T-helper 1 cell treated with Interleukin-12 subunit alpha and Interleukin-12 subunit beta and Interleukin-4 antibody, amounts not matched to agents 30 ng/mL and 1 ng/mL, for 36 hours (primary cell): ENCODE measurements around the gene ANKRD44. TPM values are rescaled to one million over a fixed set of nuclear protein-coding genes. Genes with fewer than 3 reads are reported as not detected.

Experiments
- intact Hi-C: fragments of 100-400 bp; cut with micrococcal nuclease; formaldehyde crosslinking; loops from one replicate; pipeline ENCODE4 v1.15.1; 2024
- total RNA-seq: library from RNA; stranded (reverse); gene quantifications from 2 replicates; pipeline ENCODE4 v1.2.3, GENCODE V29; 2022

Gene ANKRD44
- total RNA-seq, 1 donor from 2014 or later, result 256 TPM

DNA sequence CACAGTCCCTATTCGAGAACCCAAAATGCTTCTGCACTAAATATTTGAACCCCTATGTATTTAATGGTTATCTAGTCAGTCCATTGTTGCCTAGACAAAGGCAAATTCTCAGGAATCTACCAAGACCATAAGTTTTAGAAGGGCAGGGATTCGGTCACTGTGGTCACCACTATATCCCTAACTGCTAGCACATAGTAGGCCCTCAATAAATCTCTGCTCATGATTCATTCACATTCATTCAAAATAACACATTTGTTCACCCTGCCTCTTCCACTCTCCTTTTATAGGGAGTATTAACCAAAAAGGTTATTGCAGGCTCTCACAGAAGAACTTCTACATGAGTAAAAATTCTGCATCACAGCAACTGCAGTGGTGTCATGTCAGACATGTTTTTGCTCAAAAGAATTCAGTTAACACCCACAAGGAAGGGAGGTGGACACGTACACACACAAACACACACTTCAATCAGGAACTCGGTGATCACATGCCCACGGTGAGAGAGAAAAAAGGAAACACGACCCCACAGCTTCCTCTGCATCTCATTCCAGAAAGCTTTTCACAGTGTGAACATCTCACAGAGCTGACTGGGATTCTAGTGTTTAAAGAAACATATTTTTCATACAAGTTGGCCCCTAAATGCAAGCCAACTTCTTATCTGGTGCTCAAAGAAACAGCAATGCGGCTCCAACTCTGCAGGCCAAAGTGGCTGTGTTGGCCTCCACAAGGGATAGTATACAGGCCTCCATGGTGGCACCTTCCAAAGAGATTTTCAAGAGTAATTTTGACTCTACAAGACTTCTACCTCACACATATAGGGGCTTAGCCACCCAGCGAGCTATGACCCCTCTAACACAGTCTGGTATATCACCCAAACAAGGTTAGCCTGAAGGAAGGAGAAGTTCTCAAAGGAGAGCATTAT is 98.0 kb downstream of the ANKRD44 start:
- intact Hi-C loops, result loop anchor here (1.0 to 10.0 kb wide), 2 partner anchors 20 to 948 kb away; no protein-coding TSS in a partner anchor

GRCh38 chr2:197211881-197212342 is 98.7 kb downstream of the ANKRD44 start:
- intact Hi-C loops, result loop anchor here (1.0 to 10.0 kb wide), 2 partner anchors 20 to 947 kb away; no protein-coding TSS in a partner anchor

- intact Hi-C loops, result loop anchor here (1.0 to 10.0 kb wide), 2 partner anchors 45 to 946 kb away; no protein-coding TSS in a partner anchor
Measured at GRCh38 chr2:197210430-197210829, 100.2 kb downstream of the ANKRD44 start.

DNA sequence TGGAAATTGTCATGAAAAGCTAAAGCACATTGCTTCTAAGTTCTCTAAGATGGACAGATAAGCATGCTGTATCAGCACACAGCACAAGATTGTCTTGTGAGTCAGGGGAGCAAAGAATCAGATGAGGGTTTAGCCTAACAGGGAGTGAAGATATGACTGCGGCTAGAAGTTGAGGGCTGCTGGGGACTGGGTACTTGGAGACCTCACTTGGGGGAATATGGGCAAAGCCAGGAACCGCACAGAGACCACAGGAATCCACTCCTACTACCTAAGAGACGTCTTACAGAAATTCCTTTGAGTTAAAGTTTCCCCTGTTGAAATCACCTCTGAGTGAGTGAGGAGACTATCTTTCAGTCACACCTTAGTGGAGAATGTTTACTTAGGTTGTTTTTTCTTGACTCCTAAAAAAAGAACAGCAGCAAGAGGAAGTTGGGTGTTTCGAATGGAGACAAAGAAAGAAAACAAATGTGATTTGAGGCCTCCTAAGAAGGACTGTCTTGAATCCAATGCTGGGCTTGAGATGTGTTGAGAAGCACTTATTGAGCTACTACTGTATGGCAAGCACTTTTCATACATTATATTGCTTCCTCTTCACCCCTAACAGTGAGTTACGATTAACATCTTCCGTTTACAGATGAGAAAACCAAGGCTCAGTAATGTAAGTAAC is 100.7 kb downstream of the ANKRD44 start:
- intact Hi-C loops, result loop anchor here (1.0 to 10.0 kb wide), 7 partner anchors 8 to 1043 kb away; no protein-coding TSS in a partner anchor

- intact Hi-C loops, result loop anchor here (1.0 to 5.0 kb wide), 5 partner anchors 9 to 1042 kb away; no protein-coding TSS in a partner anchor
Measured at GRCh38 chr2:197209246-197209645, 101.3 kb downstream of the ANKRD44 start.

- intact Hi-C loops, result loop anchor here (1.0 to 5.0 kb wide), 5 partner anchors 9 to 1042 kb away; no protein-coding TSS in a partner anchor
Measured at GRCh38 chr2:197208841-197209240, 101.7 kb downstream of the ANKRD44 start.

DNA sequence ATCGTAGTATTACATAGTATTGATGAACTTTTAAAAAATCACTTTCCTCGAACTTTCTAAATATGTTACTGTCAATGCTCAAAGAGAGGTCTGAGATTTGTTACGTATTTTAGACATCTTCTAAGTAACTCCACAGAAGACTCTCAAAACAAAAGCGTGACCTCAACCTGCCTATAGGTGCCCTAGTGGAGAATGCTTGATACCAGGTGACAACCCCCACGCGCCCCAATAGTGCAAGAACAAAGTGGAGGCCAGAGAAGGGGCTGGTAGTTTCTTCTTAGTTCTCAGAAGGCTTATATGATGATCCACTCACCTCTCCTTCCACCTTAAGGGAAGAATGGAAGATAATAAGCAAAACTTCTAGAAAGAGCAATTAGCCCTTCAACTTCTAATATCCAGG is 102.6 kb downstream of the ANKRD44 start:
- intact Hi-C loops, result loop anchor here (5.0 kb wide), 1 partner anchor 1041 kb away; no protein-coding TSS in a partner anchor

GRCh38 chr2:197207598-197207997 is 103.0 kb downstream of the ANKRD44 start:
- intact Hi-C loops, result loop anchor here (5.0 kb wide), 1 partner anchor 1040 kb away; no protein-coding TSS in a partner anchor

DNA sequence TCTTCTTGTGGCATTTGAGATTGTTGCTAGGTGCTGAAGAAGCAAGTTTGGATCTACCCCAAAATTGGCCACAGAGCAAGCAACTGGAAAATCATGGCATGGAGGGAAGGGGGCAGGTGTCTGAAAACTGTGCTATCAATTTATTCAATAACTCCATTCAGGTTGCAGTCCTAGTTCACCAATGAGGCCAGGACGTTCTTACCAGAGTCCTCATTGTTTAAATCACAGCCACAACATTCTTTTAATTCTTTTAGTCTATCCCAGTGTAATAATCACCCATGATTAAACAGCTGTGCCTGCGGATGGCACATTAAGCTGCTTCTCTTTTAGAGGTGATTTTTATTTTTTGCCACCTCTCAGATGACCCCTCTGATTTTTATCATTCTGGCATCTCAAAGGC is 103.5 kb downstream of the ANKRD44 start:
- intact Hi-C loops, result loop anchor here (5.0 kb wide), 1 partner anchor 1040 kb away; no protein-coding TSS in a partner anchor

DNA sequence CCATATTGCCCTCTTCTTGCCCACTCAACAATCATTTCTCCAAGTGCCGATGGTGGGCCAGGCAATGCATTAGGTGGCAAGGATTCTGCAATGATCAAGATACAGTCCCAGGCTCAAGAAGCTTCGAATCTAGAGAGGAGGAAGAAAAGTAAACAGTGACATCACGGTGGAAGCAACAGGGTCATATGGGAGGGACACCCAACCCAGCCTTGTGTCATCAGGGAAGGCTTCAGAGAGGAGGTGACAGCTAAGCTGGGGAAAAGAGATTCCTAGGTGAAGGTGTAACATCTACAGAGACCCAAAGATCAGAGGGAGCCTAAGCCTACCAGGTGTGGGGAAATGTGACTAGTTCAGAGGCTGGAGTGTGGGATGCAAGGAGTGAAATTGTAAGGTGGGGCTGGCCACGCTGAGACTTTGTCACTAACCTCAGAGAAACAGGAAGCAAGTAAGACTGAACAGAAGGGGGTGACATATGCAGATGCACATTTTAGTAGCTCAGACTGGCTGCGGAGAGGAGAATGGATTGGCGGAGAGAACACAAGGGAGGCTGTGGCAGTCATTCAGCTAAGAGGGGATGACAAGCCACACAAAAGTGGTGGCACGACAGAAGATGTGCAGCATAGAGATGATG is 104.9 kb downstream of the ANKRD44 start:
- intact Hi-C loops, result loop anchor here (1.0 to 5.0 kb wide), 3 partner anchors 50 to 1038 kb away; no protein-coding TSS in a partner anchor

- intact Hi-C loops, result loop anchor here (1.0 to 5.0 kb wide), 2 partner anchors 104 to 1037 kb away; no protein-coding TSS in a partner anchor
Measured at GRCh38 chr2:197204519-197205250, 105.9 kb downstream of the ANKRD44 start.

GRCh38 chr2:197201874-197202273 is 108.7 kb downstream of the ANKRD44 start:
- intact Hi-C loops, result no loop called here

- intact Hi-C loops, result no loop called here
Measured at GRCh38 chr2:197200762-197201058, 109.9 kb downstream of the ANKRD44 start.

GRCh38 chr2:197200051-197200761 is 110.4 kb downstream of the ANKRD44 start:
- intact Hi-C loops, result no loop called here

- intact Hi-C loops, result loop anchor here (1.0 to 10.0 kb wide), 8 partner anchors 10 to 506 kb away; partner anchors contain the start of genes COQ10B, MARS2 and SF3B1
Measured at GRCh38 chr2:197198890-197199289, 111.7 kb downstream of the ANKRD44 start.

DNA sequence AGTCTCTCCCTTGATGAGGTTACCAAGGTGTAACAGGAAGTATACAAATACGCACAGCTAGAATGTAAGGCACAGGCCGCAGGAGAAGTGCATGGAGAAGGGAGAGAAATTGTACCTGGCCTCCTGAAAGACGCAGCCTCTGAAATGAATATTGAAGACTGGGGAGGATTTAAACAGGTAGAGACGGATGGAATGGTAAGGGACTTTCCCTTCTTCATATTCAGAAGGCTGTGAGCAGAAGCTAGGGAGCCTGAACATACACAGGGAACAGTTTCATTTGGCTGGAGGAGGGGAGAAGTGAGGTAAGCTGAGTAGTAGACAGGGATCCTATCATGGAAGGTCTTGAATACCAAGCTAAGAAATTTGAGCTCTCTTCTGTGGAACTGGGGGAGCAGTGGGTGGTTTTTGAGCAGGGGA is 112.7 kb downstream of the ANKRD44 start:
- intact Hi-C loops, result loop anchor here (1.0 to 10.0 kb wide), 4 partner anchors 237 to 507 kb away; partner anchors contain the start of genes COQ10B, HSPE1, MARS2 and SF3B1

DNA sequence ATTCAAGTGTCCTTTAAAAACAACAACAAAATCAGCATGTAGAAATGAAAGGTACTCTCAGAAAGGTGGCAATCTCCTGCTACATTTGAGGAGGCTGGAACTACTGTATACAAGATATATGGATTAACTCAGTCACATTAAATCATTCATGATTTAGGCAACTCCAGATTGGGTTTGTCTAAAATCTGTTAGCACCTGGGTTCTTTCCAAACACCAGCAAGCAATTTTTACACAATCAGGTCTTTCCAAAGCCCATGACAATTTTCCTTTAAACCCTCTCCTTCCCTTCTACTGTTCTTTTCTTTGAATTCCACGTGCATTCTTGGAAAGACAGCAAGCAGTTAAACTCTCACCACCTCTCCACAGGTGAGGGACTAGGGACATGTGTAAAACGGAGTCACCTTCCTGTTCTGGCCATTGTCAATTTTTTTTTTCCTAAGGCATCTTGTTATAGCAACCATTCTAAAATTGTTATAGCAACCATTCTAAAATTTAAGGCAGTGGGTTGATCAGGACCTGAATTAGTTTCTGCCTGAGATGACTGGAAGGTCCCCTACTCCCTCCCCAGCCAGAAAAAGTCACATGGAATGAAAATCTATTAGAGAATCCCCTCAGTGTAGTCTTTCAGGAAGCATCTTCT is 113.9 kb downstream of the ANKRD44 start:
- intact Hi-C loops, result loop anchor here (1.0 to 10.0 kb wide), 2 partner anchors 304 to 508 kb away; partner anchors contain the start of genes HSPE1 and MARS2

DNA sequence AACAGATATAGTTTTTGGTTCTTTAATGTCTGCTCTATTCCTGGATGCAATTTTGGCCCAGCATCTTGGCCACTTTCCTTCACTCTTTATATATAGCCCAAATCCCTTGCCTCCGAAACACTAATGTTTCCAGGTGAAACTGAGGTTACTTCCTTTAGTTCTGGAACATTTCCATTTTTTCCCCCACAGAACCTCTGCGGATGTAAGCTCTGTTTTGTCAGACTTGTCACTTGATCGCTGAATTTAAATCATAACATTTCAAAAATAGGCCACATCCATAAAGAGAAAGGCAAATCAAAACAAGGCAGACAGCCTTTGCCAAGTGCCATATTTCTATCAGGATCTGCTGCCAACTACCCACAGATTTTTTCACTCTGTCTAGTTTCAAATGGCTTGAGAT is 115.1 kb downstream of the ANKRD44 start:
- intact Hi-C loops, result loop anchor here (2.0 to 10.0 kb wide), 2 partner anchors 509 to 1021 kb away; partner anchors contain the start of gene MARS2

DNA sequence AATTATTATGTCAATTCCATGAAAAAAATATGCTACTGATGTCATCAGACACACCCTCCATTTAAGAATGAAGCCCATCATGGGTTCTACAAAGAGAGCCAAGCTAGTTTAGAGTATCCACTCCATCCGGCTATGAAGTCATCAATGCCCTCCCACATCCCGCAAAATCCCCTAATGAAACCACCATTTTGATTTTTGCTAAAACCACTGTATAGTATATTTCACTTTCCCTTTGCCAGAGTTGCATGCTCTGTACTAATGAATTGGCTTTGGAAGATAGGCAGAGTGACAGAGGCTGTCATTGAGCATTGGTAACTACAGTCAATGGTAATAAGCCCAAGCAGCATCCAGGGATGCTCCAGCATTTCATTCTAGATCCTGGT is 118.6 kb downstream of the ANKRD44 start:
- intact Hi-C loops, result loop anchor here (1.0 to 10.0 kb wide), 10 partner anchors 20 to 513 kb away; partner anchors contain the start of genes ANKRD44, MARS2 and PGAP1
